Endothelial cell of umbilical vein (primary cell): ENCODE results near the gene IL36RN. TPM values are rescaled to one million over a fixed set of nuclear protein-coding genes. Genes with fewer than 3 reads are reported as not detected.

Source experiments
- BruUV-seq: library from RNA; stranded (reverse); fragments of 400-500 nt; replicated peaks from 2 replicates; lab custom pipeline; 2021; lab: Mats Ljungman, UMichigan
- CTCF ChIA-PET: fragments of 300-600, 350-600 bp; sonication (Branson Sonifier 250); formaldehyde crosslinking; loops from one replicate; lab custom pipeline; 2021; ENCODE audit warnings: antibody characterized with exemption, inconsistent platforms; lab: Charles Lee
- POLR2A ChIA-PET: fragments of 300-600, 350-600 bp; sonication (Branson Sonifier 250); formaldehyde crosslinking; loops from one replicate; lab custom pipeline; 2021; ENCODE audit warnings: antibody characterized with exemption, inconsistent platforms; lab: Charles Lee
- DNase-seq: peaks from one replicate; pipeline ENCODE4 v3.0.0-alpha.2; 2011; ENCODE audit warnings: low read depth, low spot score
- FAIRE-seq: peaks from 2 replicates; lab custom pipeline; 2011; peaks lifted over from hg19 to GRCh38; lab: Jason Lieb, UNC
- H2AFZ ChIP-seq: 2 replicates; pipeline ENCODE4 v1.6.0; 2012; ENCODE audit warnings: low read depth, low read length, control low read depth, inconsistent platforms
- H3K27ac ChIP-seq: 2 replicates; pipeline ENCODE4 v1.5.1; 2011; ENCODE audit warnings: low read depth, mild to moderate bottlenecking, control low read depth, low read length, moderate library complexity; ENCODE audit not compliant: insufficient read depth
- H3K27me3 ChIP-seq, 2 experiments: 2 replicates each; pipeline versions ENCODE4 v1.6.0 to v1.6.1; 2011; ENCODE audit warnings: low read length in 2 of 2, mixed read lengths in 1 of 2; ENCODE audit not compliant: control insufficient read depth in 2 of 2, insufficient read depth in 2 of 2
- H3K36me3 ChIP-seq, 2 experiments: 2 replicates in 1 of 2; 3 replicates in 1 of 2; pipeline ENCODE4 v1.5.1; 2011; ENCODE audit warnings: low read length in 2 of 2, mild to moderate bottlenecking in 1 of 2, moderate library complexity in 1 of 2; ENCODE audit not compliant: control insufficient read depth in 2 of 2, insufficient read depth in 2 of 2; ENCODE audit errors: extremely low read depth in 1 of 2
- H3K4me1 ChIP-seq: 3 replicates; pipeline ENCODE4 v1.5.1; 2011; ENCODE audit warnings: mild to moderate bottlenecking, low read length; ENCODE audit not compliant: control insufficient read depth, insufficient read depth; ENCODE audit errors: extremely low read depth
- H3K4me2 ChIP-seq: 2 replicates; pipeline ENCODE4 v1.6.1; 2011; ENCODE audit warnings: low read length, control low read depth, mixed read lengths; ENCODE audit not compliant: insufficient read depth
- H3K4me3 ChIP-seq, 3 experiments: fragments of 200-600 bp in 1 of 3; sonication (generic), shearing (Covaris generic) in 1 of 3; replicated peaks in 1 of 3; 2 replicates each; pipeline ENCODE4 v1.5.1; 2011 to 2016; ENCODE audit warnings: control low read depth in 3 of 3, low read length in 3 of 3, mild to moderate bottlenecking in 2 of 3, inconsistent platforms in 1 of 3, low read depth in 1 of 3, moderate library complexity in 1 of 3; ENCODE audit not compliant: insufficient read depth in 1 of 3
- H3K79me2 ChIP-seq: 2 replicates; pipeline ENCODE4 v1.6.0; 2012; ENCODE audit warnings: low read length, inconsistent platforms; ENCODE audit not compliant: control insufficient read depth, insufficient read depth
- H3K9ac ChIP-seq: replicated peaks from 2 replicates; pipeline ENCODE3; 2011; ENCODE audit warnings: low read length, control low read depth; ENCODE audit not compliant: insufficient read depth; ENCODE audit errors: extremely low read depth
- H3K9me1 ChIP-seq: replicated peaks from 3 replicates; pipeline ENCODE4 v1.6.0; 2011; ENCODE audit warnings: mild to moderate bottlenecking, low read length; ENCODE audit not compliant: control insufficient read depth, insufficient read depth; ENCODE audit errors: extremely low read depth
- H3K9me3 ChIP-seq: replicated peaks from 2 replicates; pipeline ENCODE4 v1.5.1; 2012; ENCODE audit warnings: low read length, inconsistent platforms; ENCODE audit not compliant: control insufficient read depth, insufficient read depth
- H4K20me1 ChIP-seq: replicated peaks from 2 replicates; pipeline ENCODE3; 2011; ENCODE audit warnings: mild to moderate bottlenecking, low read length; ENCODE audit not compliant: control insufficient read depth, insufficient read depth; ENCODE audit errors: extremely low read depth
- EZH2 ChIP-seq: IDR thresholded peaks from 2 replicates; pipeline ENCODE4 v1.6.1; 2012; ENCODE audit warnings: borderline replicate concordance, low read depth, mild to moderate bottlenecking, moderate library complexity, low read length, inconsistent platforms; ENCODE audit not compliant: severe bottlenecking
- FOS ChIP-seq: IDR thresholded peaks from 2 replicates; pipeline ENCODE4 v1.6.1; 2011; ENCODE audit warnings: mild to moderate bottlenecking, low read length, moderate library complexity, borderline replicate concordance; ENCODE audit not compliant: insufficient read depth
- GATA2 ChIP-seq: IDR thresholded peaks from 2 replicates; pipeline ENCODE4 v1.7.0; 2011; ENCODE audit warnings: low read depth, mild to moderate bottlenecking, moderate library complexity, mixed read lengths, low read length; ENCODE audit not compliant: insufficient read length, insufficient read depth
- JUN ChIP-seq: IDR thresholded peaks from 2 replicates; pipeline ENCODE4 v1.6.1; 2011; ENCODE audit warnings: borderline replicate concordance, low read depth; ENCODE audit not compliant: insufficient read length, insufficient read depth
- MYC ChIP-seq: IDR thresholded peaks from one replicate; pipeline ENCODE4 v1.6.1; 2011; ENCODE audit warnings: mild to moderate bottlenecking, low read depth, low read length
- POLR2A ChIP-seq: IDR thresholded peaks from 2 replicates; pipeline ENCODE4 v1.6.1; 2012; ENCODE audit warnings: low read depth, mild to moderate bottlenecking, control low read depth, low read length
- POLR2AphosphoS5 ChIP-seq: IDR thresholded peaks from 2 replicates; pipeline ENCODE4 v1.6.1; 2012; ENCODE audit warnings: low read depth, mild to moderate bottlenecking, control low read depth, low read length, moderate library complexity; ENCODE audit not compliant: insufficient read depth
- dilution Hi-C: fragments of 300-500 bp; cut with MboI; formaldehyde crosslinking; loops from one replicate; pipeline ENCODE4 v1.15.0; 2019; ENCODE audit warnings: low sequenced_read_pairs; ENCODE audit not compliant: extremely low pct_ligation_motif_present
- intact Hi-C: fragments of 100-400 bp; cut with micrococcal nuclease; formaldehyde crosslinking; loops from one replicate; pipeline ENCODE4 v1.10.0; 2022
- polyA plus RNA-seq, 4 experiments: library from polyadenylated mRNA; depleted of rRNA in 3 of 4; stranded (reverse) in 3 of 4; unstranded in 1 of 4; fragments of >200 nt; gene quantifications; 2 replicates each; pipeline versions ENCODE4 v1.2.1 to v1.2.3, GENCODE V29; 2011 to 2012; ENCODE audit warnings: missing spikeins in 1 of 4
- total RNA-seq: library from RNA; stranded (reverse); gene quantifications from 2 replicates; pipeline ENCODE4 v1.2.3, GENCODE V29; 2021
- TF ChIP-seq, protein P1 (sequence below): IDR thresholded peaks from 2 replicates; pipeline ENCODE4 v1.6.1; 2011; ENCODE audit not compliant: insufficient read depth, insufficient read length
- TF ChIP-seq, protein P2 (sequence below), 2 donors: IDR thresholded peaks; 1 replicate in 1 of 2; 2 replicates in 1 of 2; pipeline ENCODE4 v1.5.1; 2011; ENCODE audit warnings: low read length in 2 of 2, mild to moderate bottlenecking in 2 of 2, moderate library complexity in 2 of 2, control low read depth in 1 of 2, inconsistent platforms in 1 of 2, low read depth in 1 of 2; ENCODE audit not compliant: insufficient read depth in 1 of 2; ENCODE audit errors: extremely low read depth in 1 of 2

IL36RN gene
- total and polyA plus RNA-seq, 2 donors (not counting 3 experiments of a cell fraction or from before 2014, with no cell fraction given) = not detected

DNA sequence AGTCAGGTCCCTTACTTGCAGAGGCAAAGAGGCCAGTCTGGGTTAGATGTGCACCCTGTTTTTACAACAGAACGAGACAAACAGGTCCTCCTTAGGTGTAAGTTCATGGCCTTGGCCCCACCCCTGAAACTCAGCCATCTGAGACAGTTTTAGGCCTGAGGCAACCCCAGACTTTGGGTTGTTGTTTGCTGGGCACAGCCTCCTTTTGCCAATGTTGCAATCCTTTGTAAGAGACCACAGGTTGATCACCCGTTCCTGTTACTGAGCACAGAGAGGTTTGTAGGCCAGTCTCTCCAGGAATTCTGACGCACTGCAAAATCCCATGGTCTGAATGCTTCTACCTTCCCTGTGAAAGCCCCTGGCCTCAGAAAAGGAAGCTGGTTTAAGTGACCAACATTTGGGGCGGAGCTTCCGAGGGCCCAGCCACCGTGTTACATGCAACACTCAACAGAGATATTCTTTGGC is 52.9 kb downstream of the IL36RN start:
- no peak for DNase-seq
- Histone ChIP-seq H3K27me3 (no peaks in the 10 kb centered on the region), H3K9ac (no peak overlapping the region), H3K36me3 (no peaks in the 10 kb centered on the region), H3K4me1 (no peaks in the 10 kb centered on the region), H3K4me3 (no peak overlapping the region), H3K4me2 (no peak overlapping the region), H3K79me2 (no peaks in the 10 kb centered on the region), H3K9me1 (no peaks in the 10 kb centered on the region), H4K20me1 (no peaks in the 10 kb centered on the region), H3K9me3 (no peaks in the 10 kb centered on the region), H3K27ac (no peak overlapping the region), H2AFZ (no peak overlapping the region)
- intact Hi-C loops (no loop called here), dilution Hi-C loops (no loop called here)
- ChIA-PET POLR2A (no interaction called here), CTCF (interaction anchor here (0.9 kb wide), 1 partner anchor 87 kb away, joined by 3 read pairs; no protein-coding TSS in a partner anchor)
- no peak for FAIRE-seq
- no TSS peak for BruUV-seq
- TF ChIP-seq EZH2 (no peak), JUN (no peak)

DNA sequence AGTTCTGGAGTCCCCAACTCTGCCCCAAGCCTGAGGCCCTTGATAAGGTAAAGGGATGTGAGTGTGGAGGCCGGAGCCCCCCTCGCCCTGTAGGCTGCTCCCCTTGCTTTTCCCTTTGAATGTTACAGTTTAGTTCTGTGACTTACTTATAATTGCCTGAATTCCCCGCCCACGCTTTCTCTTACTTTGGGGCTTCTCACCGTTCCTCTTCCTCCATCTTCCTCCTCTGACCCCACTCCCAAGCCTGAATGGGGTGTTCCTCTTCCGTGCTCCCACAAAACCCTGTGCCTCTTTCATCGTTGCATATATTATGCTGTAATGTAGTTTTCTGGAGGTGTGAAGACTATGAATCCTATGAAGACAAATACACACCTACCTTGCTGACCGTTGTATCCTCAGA is 53.4 kb downstream of the IL36RN start:
- intact Hi-C loops = no loop called here
- H3K79me2 ChIP-seq = no peaks in the 10 kb centered on the region
- H3K4me1 ChIP-seq = no peaks in the 10 kb centered on the region
- H3K27me3 ChIP-seq = no peaks in the 10 kb centered on the region
- no peaks in the 10 kb centered on the region for H3K36me3 ChIP-seq
- TF ChIP-seq GATA2 (no peak), POLR2A (no peak), FOS (no peak), JUN (no peak), MYC (no peak), EZH2 (no peak), POLR2AphosphoS5 (no peak)
- TF ChIP-seq, protein P1, sequence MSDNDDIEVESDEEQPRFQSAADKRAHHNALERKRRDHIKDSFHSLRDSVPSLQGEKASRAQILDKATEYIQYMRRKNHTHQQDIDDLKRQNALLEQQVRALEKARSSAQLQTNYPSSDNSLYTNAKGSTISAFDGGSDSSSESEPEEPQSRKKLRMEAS = no peak
- TF ChIP-seq, protein P2, sequence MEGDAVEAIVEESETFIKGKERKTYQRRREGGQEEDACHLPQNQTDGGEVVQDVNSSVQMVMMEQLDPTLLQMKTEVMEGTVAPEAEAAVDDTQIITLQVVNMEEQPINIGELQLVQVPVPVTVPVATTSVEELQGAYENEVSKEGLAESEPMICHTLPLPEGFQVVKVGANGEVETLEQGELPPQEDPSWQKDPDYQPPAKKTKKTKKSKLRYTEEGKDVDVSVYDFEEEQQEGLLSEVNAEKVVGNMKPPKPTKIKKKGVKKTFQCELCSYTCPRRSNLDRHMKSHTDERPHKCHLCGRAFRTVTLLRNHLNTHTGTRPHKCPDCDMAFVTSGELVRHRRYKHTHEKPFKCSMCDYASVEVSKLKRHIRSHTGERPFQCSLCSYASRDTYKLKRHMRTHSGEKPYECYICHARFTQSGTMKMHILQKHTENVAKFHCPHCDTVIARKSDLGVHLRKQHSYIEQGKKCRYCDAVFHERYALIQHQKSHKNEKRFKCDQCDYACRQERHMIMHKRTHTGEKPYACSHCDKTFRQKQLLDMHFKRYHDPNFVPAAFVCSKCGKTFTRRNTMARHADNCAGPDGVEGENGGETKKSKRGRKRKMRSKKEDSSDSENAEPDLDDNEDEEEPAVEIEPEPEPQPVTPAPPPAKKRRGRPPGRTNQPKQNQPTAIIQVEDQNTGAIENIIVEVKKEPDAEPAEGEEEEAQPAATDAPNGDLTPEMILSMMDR (IDR thresholded peaks at IDR 0.05; ENCODE audit: extremely low read depth in 1 of 2, insufficient read depth in 1 of 2, low read depth in 1 of 2, low read length in 2 of 2) = no peak
- dilution Hi-C loops = no loop called here
- CTCF ChIA-PET = no interaction called here
- no peaks in the 10 kb centered on the region for H4K20me1 ChIP-seq
- POLR2A ChIA-PET = no interaction called here
- H3K9me3 ChIP-seq = no peaks in the 10 kb centered on the region
- no peak overlapping the region for H2AFZ ChIP-seq
- H3K27ac ChIP-seq = no peak overlapping the region
- H3K9me1 ChIP-seq = no peaks in the 10 kb centered on the region
- FAIRE-seq = no peak
- no peak overlapping the region for H3K4me3 ChIP-seq
- DNase-seq = no peak
- BruUV-seq = no TSS peak
- H3K9ac ChIP-seq = no peak overlapping the region
- H3K4me2 ChIP-seq = no peak overlapping the region
